Activated naive CD4-positive, alpha-beta T cell treated with anti-CD3 and anti-CD28 coated beads for 36 hours (primary cell): ENCODE data around the gene BACE2. TPM values are rescaled to one million over a fixed set of nuclear protein-coding genes. Genes with fewer than 3 reads are reported as not detected.

Source experiments
- CTCF ChIA-PET: fragments of 350-600 bp; sonication (Branson Sonifier 250); formaldehyde crosslinking; loops from one replicate; lab custom pipeline; 2021; ENCODE audit warnings: antibody characterized with exemption; lab: Charles Lee
- DNase-seq: peaks from one replicate; pipeline ENCODE4 v3.0.0-alpha.2; 2020
- H3K27ac Mint-ChIP-seq: one replicate; pipeline ENCODE4 v1.8.0; 2021; ENCODE audit warnings: mild to moderate bottlenecking, mixed read lengths
- H3K27me3 Mint-ChIP-seq: one replicate; pipeline ENCODE4 v1.8.0; 2021; ENCODE audit warnings: low read depth, mixed read lengths
- H3K36me3 Mint-ChIP-seq: one replicate; pipeline ENCODE4 v1.8.0; 2021; ENCODE audit warnings: low read depth, mixed read lengths
- H3K4me1 Mint-ChIP-seq: one replicate; pipeline ENCODE4 v1.8.0; 2021; ENCODE audit warnings: low read depth, mixed read lengths
- H3K4me3 Mint-ChIP-seq: one replicate; pipeline ENCODE4 v1.8.0; 2021; ENCODE audit warnings: mild to moderate bottlenecking, moderate library complexity, mixed read lengths
- H3K9me3 Mint-ChIP-seq: one replicate; pipeline ENCODE4 v1.8.0; 2021; ENCODE audit warnings: mixed read lengths
- intact Hi-C: fragments of 100-400 bp; cut with micrococcal nuclease; formaldehyde crosslinking; loops from one replicate; pipeline ENCODE4 v1.15.1; 2023
- total RNA-seq, 2 experiments: library from RNA; stranded (reverse); gene quantifications; one replicate each; pipeline ENCODE4 v1.2.3, GENCODE V29; 2021

The BACE2 gene
- total RNA-seq, 2 experiments from 2014 or later = 0.17 to 0.89 TPM

GRCh38 chr21:41227357-41228005 is 59.5 kb downstream of the BACE2 start:
- Mint-ChIP-seq H3K36me3 (no peaks in the 10 kb centered on the region), H3K27ac (no peak overlapping the region), H3K27me3 (peaks cover 2% of the 10 kb centered on the region), H3K9me3 (no peaks in the 10 kb centered on the region), H3K4me1 (no peaks in the 10 kb centered on the region), H3K4me3 (no peak overlapping the region)
- DNase-seq = peak; percentile 5
- CTCF ChIA-PET = no interaction called here
- intact Hi-C loops = no loop called here

- no peaks in the 10 kb centered on the region for H3K9me3 Mint-ChIP-seq
- H3K27ac Mint-ChIP-seq = no peak overlapping the region
- CTCF ChIA-PET = no interaction called here
- peaks cover 4% of the 10 kb centered on the region for H3K27me3 Mint-ChIP-seq
- no peaks in the 10 kb centered on the region for H3K36me3 Mint-ChIP-seq
- no peak overlapping the region for H3K4me3 Mint-ChIP-seq
- H3K4me1 Mint-ChIP-seq = no peaks in the 10 kb centered on the region
- intact Hi-C loops = no loop called here
- peak; percentile 14 for DNase-seq
These were observed 60.0 kb downstream of the BACE2 start for GRCh38 chr21:41228006-41228370.

- peaks cover 4% of the 10 kb centered on the region for H3K27me3 Mint-ChIP-seq
These were observed 60.5 kb downstream of the BACE2 start for GRCh38 chr21:41228492-41228891.

GRCh38 chr21:41228958-41229357 is 61.0 kb downstream of the BACE2 start:
- CTCF ChIA-PET = no interaction called here
- Mint-ChIP-seq H3K4me3 (no peak overlapping the region), H3K4me1 (no peaks in the 10 kb centered on the region), H3K9me3 (no peaks in the 10 kb centered on the region), H3K27me3 (peaks cover 4% of the 10 kb centered on the region), H3K27ac (no peak overlapping the region), H3K36me3 (no peaks in the 10 kb centered on the region)
- no peak for DNase-seq
- intact Hi-C loops = no loop called here

More at GRCh38 chr21:41228492-41228891, 60.5 kb downstream of the BACE2 start:
- CTCF ChIA-PET = no interaction called here
- no peaks in the 10 kb centered on the region for H3K9me3 Mint-ChIP-seq
- no peaks in the 10 kb centered on the region for H3K36me3 Mint-ChIP-seq
- H3K4me1 Mint-ChIP-seq = no peaks in the 10 kb centered on the region
- intact Hi-C loops = no loop called here
- H3K4me3 Mint-ChIP-seq = no peak overlapping the region
- H3K27ac Mint-ChIP-seq = no peak overlapping the region
- no peak for DNase-seq

GRCh38 chr21:41229509-41230248 is 61.7 kb downstream of the BACE2 start:
- DNase-seq = no peak
- no peak overlapping the region for H3K4me3 Mint-ChIP-seq
- no peak overlapping the region for H3K27ac Mint-ChIP-seq
- H3K27me3 Mint-ChIP-seq = peaks cover 4% of the 10 kb centered on the region
- H3K36me3 Mint-ChIP-seq = no peaks in the 10 kb centered on the region
- H3K4me1 Mint-ChIP-seq = no peaks in the 10 kb centered on the region
- H3K9me3 Mint-ChIP-seq = no peaks in the 10 kb centered on the region
- intact Hi-C loops = no loop called here
- CTCF ChIA-PET = no interaction called here

- intact Hi-C loops = no loop called here
- no peak for DNase-seq
- H3K27me3 Mint-ChIP-seq = peaks cover 4% of the 10 kb centered on the region
- no peak overlapping the region for H3K4me3 Mint-ChIP-seq
- H3K9me3 Mint-ChIP-seq = no peaks in the 10 kb centered on the region
- no peak overlapping the region for H3K27ac Mint-ChIP-seq
- CTCF ChIA-PET = no interaction called here
- no peaks in the 10 kb centered on the region for H3K4me1 Mint-ChIP-seq
- H3K36me3 Mint-ChIP-seq = no peaks in the 10 kb centered on the region
These were observed 62.5 kb downstream of the BACE2 start for GRCh38 chr21:41230497-41230896.

GRCh38 chr21:41231060-41231459 is 63.1 kb downstream of the BACE2 start:
- Mint-ChIP-seq H3K4me1 (no peaks in the 10 kb centered on the region), H3K27me3 (peaks cover 4% of the 10 kb centered on the region), H3K4me3 (no peak overlapping the region), H3K27ac (no peak overlapping the region), H3K36me3 (no peaks in the 10 kb centered on the region), H3K9me3 (no peaks in the 10 kb centered on the region)
- CTCF ChIA-PET = no interaction called here
- DNase-seq = no peak
- intact Hi-C loops = no loop called here

GRCh38 chr21:41232013-41232412 is 64.1 kb downstream of the BACE2 start:
- no peak overlapping the region for H3K4me3 Mint-ChIP-seq
- H3K27ac Mint-ChIP-seq = no peak overlapping the region
- no peaks in the 10 kb centered on the region for H3K4me1 Mint-ChIP-seq
- H3K36me3 Mint-ChIP-seq = no peaks in the 10 kb centered on the region
- H3K9me3 Mint-ChIP-seq = no peaks in the 10 kb centered on the region
- no peak for DNase-seq
- CTCF ChIA-PET = no interaction called here
- intact Hi-C loops = no loop called here
- H3K27me3 Mint-ChIP-seq = peaks cover 4% of the 10 kb centered on the region

GRCh38 chr21:41233916-41234315 is 66.0 kb downstream of the BACE2 start:
- Mint-ChIP-seq H3K27ac (no peak overlapping the region), H3K4me1 (no peaks in the 10 kb centered on the region)

GRCh38 chr21:41234569-41234968 is 66.6 kb downstream of the BACE2 start:
- CTCF ChIA-PET = no interaction called here
- Mint-ChIP-seq H3K27me3 (peaks cover 4% of the 10 kb centered on the region), H3K4me3 (no peak overlapping the region), H3K9me3 (no peaks in the 10 kb centered on the region), H3K36me3 (no peaks in the 10 kb centered on the region), H3K27ac (no peak overlapping the region), H3K4me1 (no peaks in the 10 kb centered on the region)
- intact Hi-C loops = no loop called here
- no peak for DNase-seq

More at GRCh38 chr21:41233916-41234315, 66.0 kb downstream of the BACE2 start:
- Mint-ChIP-seq H3K36me3 (no peaks in the 10 kb centered on the region), H3K27me3 (peaks cover 4% of the 10 kb centered on the region), H3K9me3 (no peaks in the 10 kb centered on the region), H3K4me3 (no peak overlapping the region)
- CTCF ChIA-PET = no interaction called here
- intact Hi-C loops = no loop called here
- DNase-seq = no peak

GRCh38 chr21:41235201-41235600 is 67.2 kb downstream of the BACE2 start:
- no peak for DNase-seq
- H3K27me3 Mint-ChIP-seq = peaks cover 4% of the 10 kb centered on the region
- CTCF ChIA-PET = no interaction called here
- no peaks in the 10 kb centered on the region for H3K9me3 Mint-ChIP-seq
- H3K27ac Mint-ChIP-seq = no peak overlapping the region
- intact Hi-C loops = no loop called here
- H3K4me3 Mint-ChIP-seq = no peak overlapping the region
- no peaks in the 10 kb centered on the region for H3K4me1 Mint-ChIP-seq
- H3K36me3 Mint-ChIP-seq = no peaks in the 10 kb centered on the region

GRCh38 chr21:41236352-41236973 is 68.5 kb downstream of the BACE2 start:
- no peaks in the 10 kb centered on the region for H3K9me3 Mint-ChIP-seq
- no peaks in the 10 kb centered on the region for H3K4me1 Mint-ChIP-seq
- peaks cover 2% of the 10 kb centered on the region for H3K27me3 Mint-ChIP-seq
- no peak for DNase-seq
- intact Hi-C loops = no loop called here
- no peak overlapping the region for H3K4me3 Mint-ChIP-seq
- CTCF ChIA-PET = no interaction called here
- no peaks in the 10 kb centered on the region for H3K36me3 Mint-ChIP-seq
- H3K27ac Mint-ChIP-seq = no peak overlapping the region
